Stomach (tissue), 4 donors: ENCODE results near the gene TEAD4.

Source experiments
- EP300 ChIP-seq: sonication (generic); formaldehyde crosslinking; IDR thresholded peaks from one replicate; pipeline ENCODE4 v1.6.1; 2017; ENCODE audit warnings: antibody characterized with exemption
- POLR2A ChIP-seq, 4 donors: fragments of 450-650 bp; IDR thresholded peaks; one replicate each; pipeline ENCODE4 v1.6.1; 2016; ENCODE audit warnings: antibody characterized with exemption in 4 of 4, control low read depth in 2 of 4, mild to moderate bottlenecking in 1 of 4, moderate library complexity in 1 of 4
- TF ChIP-seq, protein P1 (sequence below), 7 experiments: fragments of 450-650 bp in 4 of 7; fragments of 200-600 bp in 3 of 7; sonication (generic) in 3 of 7; IDR thresholded peaks; one replicate each; pipeline ENCODE4 v1.5.1; 2016 to 2019; ENCODE audit warnings: antibody characterized with exemption in 7 of 7, control low read depth in 2 of 7, mild to moderate bottlenecking in 1 of 7

DNA sequence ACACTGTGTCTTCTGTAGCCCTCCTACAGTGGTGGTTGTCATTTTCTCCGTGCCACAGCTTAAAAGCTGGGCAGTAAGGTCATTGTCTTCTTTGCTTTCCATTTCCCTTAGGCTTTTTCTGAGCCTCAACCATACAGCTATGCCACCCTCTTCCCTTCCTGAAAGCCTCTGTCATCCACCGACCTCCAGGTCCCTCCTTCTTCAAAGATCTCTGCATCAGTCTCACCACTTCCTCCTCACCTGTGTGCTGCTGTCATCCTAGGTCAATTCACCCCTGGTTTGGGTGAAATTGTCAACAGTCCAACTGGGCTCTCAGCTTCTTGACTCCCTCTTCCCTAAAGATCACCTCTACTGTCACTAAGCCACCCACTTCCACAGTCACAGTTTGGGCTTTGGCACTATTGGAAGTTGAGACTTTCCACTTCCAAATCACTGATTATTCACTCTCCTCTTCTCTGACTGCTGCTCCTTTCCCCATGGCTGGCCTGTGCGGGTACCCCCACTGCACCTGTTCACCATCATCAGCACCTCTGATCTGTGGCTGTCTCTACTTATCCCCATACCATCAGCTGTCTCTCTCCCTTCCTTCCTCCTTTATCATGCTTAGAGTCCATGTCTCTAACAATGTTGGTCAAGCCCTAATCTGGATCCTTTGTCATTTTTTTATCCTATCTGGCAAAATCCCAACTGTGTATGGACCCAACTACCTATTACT lies 102.5 kb downstream of the TEAD4 start:
- TF ChIP-seq, protein P1, sequence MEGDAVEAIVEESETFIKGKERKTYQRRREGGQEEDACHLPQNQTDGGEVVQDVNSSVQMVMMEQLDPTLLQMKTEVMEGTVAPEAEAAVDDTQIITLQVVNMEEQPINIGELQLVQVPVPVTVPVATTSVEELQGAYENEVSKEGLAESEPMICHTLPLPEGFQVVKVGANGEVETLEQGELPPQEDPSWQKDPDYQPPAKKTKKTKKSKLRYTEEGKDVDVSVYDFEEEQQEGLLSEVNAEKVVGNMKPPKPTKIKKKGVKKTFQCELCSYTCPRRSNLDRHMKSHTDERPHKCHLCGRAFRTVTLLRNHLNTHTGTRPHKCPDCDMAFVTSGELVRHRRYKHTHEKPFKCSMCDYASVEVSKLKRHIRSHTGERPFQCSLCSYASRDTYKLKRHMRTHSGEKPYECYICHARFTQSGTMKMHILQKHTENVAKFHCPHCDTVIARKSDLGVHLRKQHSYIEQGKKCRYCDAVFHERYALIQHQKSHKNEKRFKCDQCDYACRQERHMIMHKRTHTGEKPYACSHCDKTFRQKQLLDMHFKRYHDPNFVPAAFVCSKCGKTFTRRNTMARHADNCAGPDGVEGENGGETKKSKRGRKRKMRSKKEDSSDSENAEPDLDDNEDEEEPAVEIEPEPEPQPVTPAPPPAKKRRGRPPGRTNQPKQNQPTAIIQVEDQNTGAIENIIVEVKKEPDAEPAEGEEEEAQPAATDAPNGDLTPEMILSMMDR (IDR thresholded peaks at IDR 0.05), result no peak
- TF ChIP-seq EP300 (no peak), POLR2A (IDR thresholded peaks at IDR 0.05) (no peak)
